ENCODE results near the gene ELMO1. TPM values are rescaled to one million over a fixed set of nuclear protein-coding genes. Genes with fewer than 3 reads are reported as not detected.

Gene ELMO1
- total and polyA plus RNA-seq, 2 experiments from 2014 or later, result 6.5 to 24.9 TPM

GRCh38 chr7:36821617-36822016, 627.0 kb downstream of the ELMO1 start:
- Mint-ChIP-seq H3K27me3 (ENCODE audit: insufficient read depth, low read depth, poor library complexity) (no peaks in the 10 kb centered on the region), H3K27ac (no peak overlapping the region), H3K36me3 (ENCODE audit: low read depth) (no peaks in the 10 kb centered on the region), H3K4me1 (peaks cover 2% of the 10 kb centered on the region; the same call in 1 of the 3 replicates), H3K4me3 (no peak overlapping the region), H3K9me3 (no peaks in the 10 kb centered on the region)
- Histone ChIP-seq H3F3A (replicated peaks; ENCODE audit: low read depth) (no peaks in the 10 kb centered on the region), H3K4me2 (no peak overlapping the region), H3K36me3 (ENCODE audit: insufficient read depth) (no peaks in the 10 kb centered on the region), H4K20me1 (replicated peaks; ENCODE audit: insufficient read depth) (no peaks in the 10 kb centered on the region), H3K79me2 (replicated peaks; ENCODE audit: insufficient read depth) (no peaks in the 10 kb centered on the region), H3K27ac (ENCODE audit: low read depth) (no peak overlapping the region), H2AFZ (no peak overlapping the region), H3K27me3 (ENCODE audit: insufficient read depth) (no peaks in the 10 kb centered on the region), H3K4me1 (ENCODE audit: insufficient read depth) (no peaks in the 10 kb centered on the region), H3K9me2 (ENCODE audit: insufficient read depth) (no peaks in the 10 kb centered on the region), H3K4me3 (no peak overlapping the region)
- DNase-seq (ENCODE audit: low spot score), result no peak
- ATAC-seq, result no peak
- TF ChIP-seq CREB1 (CRISPR knock-in tag; IDR thresholded peaks at IDR 0.05; ENCODE audit: low read depth), result no peak
- no peak for TF ChIP-seq EZH2phosphoT487 (IDR thresholded peaks at IDR 0.05; ENCODE audit: unreplicated experiment)
- TF ChIP-seq ZNF462 (CRISPR knock-in tag; IDR thresholded peaks at IDR 0.05), result no peak
- no peak for TF ChIP-seq EZH2 (IDR thresholded peaks at IDR 0.05; ENCODE audit: low read depth, unreplicated experiment)
- TF ChIP-seq CTCF (conservative IDR thresholded peaks at IDR 0.05; ENCODE audit: low read depth in 2 of 2), result no peak
- no peak for TF ChIP-seq ZNF331 (CRISPR knock-in tag; IDR thresholded peaks at IDR 0.05; ENCODE audit: low read depth)
- TF ChIP-seq, protein P1, sequence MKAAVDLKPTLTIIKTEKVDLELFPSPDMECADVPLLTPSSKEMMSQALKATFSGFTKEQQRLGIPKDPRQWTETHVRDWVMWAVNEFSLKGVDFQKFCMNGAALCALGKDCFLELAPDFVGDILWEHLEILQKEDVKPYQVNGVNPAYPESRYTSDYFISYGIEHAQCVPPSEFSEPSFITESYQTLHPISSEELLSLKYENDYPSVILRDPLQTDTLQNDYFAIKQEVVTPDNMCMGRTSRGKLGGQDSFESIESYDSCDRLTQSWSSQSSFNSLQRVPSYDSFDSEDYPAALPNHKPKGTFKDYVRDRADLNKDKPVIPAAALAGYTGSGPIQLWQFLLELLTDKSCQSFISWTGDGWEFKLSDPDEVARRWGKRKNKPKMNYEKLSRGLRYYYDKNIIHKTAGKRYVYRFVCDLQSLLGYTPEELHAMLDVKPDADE (IDR thresholded peaks at IDR 0.05), result no peak
- TF ChIP-seq STAT1 (IDR thresholded peaks at IDR 0.05; ENCODE audit: unreplicated experiment), result no peak

Data from GM23338 (cell line).